Upper lobe of left lung (tissue), 4 donors: ENCODE measurements around the gene HNRNPL.

Source experiments
- EP300 ChIP-seq, 4 donors: sonication (generic); formaldehyde crosslinking; IDR thresholded peaks; one replicate each; pipeline ENCODE4 v1.5.1; 2017; ENCODE audit warnings: antibody characterized with exemption in 4 of 4, control low read depth in 2 of 4
- POLR2A ChIP-seq, 4 donors: fragments of 450-650 bp; IDR thresholded peaks; one replicate each; pipeline ENCODE4 v1.5.1; 2016 to 2017; ENCODE audit warnings: antibody characterized with exemption in 4 of 4, mild to moderate bottlenecking in 2 of 4
- POLR2AphosphoS5 ChIP-seq, 2 donors: sonication (generic); formaldehyde crosslinking; IDR thresholded peaks; one replicate each; pipeline ENCODE4 v1.5.1; 2017; ENCODE audit warnings: antibody characterized with exemption in 2 of 2
- TF ChIP-seq, protein P1 (sequence below), 6 experiments: fragments of 450-650 bp in 4 of 6; fragments of 200-600 bp in 2 of 6; sonication (generic) in 2 of 6; IDR thresholded peaks; one replicate each; pipeline ENCODE4 v1.5.1; 2016 to 2019; ENCODE audit warnings: antibody characterized with exemption in 6 of 6

DNA sequence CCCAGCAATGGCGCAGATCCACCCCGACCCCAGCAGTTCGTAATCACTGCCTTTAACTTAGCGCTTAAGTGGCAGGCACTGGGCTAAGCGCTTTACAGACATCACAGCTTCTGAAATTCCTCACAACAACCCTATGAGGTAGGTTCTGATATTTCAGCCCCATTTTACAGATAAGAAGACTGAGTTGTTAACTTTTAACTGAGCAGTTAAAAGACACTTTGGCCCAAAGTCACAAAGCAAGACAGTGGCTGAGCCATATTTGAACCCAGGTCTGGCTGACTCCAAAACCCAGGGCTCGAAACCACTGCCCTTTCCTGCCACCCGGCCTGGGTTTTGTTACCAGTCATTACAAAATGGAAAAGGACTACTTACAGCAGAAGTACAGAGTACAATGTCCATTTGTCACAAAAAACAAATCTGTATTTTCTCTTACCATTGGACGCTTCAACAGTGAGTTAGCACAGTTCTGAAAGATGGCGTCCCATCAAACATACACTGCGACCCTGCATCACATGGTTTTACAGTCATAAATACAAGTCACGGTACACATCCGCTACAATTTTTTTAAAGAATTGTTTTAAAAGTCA, 8.5 kb downstream of the HNRNPL start:
- TF ChIP-seq, protein P1, sequence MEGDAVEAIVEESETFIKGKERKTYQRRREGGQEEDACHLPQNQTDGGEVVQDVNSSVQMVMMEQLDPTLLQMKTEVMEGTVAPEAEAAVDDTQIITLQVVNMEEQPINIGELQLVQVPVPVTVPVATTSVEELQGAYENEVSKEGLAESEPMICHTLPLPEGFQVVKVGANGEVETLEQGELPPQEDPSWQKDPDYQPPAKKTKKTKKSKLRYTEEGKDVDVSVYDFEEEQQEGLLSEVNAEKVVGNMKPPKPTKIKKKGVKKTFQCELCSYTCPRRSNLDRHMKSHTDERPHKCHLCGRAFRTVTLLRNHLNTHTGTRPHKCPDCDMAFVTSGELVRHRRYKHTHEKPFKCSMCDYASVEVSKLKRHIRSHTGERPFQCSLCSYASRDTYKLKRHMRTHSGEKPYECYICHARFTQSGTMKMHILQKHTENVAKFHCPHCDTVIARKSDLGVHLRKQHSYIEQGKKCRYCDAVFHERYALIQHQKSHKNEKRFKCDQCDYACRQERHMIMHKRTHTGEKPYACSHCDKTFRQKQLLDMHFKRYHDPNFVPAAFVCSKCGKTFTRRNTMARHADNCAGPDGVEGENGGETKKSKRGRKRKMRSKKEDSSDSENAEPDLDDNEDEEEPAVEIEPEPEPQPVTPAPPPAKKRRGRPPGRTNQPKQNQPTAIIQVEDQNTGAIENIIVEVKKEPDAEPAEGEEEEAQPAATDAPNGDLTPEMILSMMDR (IDR thresholded peaks at IDR 0.05): no peak
- TF ChIP-seq EP300 (IDR thresholded peaks at IDR 0.05) (no peak), POLR2A (IDR thresholded peaks at IDR 0.05) (no peak), POLR2AphosphoS5 (IDR thresholded peaks at IDR 0.05) (no peak)
